Measurements from ENCODE around the gene SREK1IP1. TPM values are rescaled to one million over a fixed set of nuclear protein-coding genes. Genes with fewer than 3 reads are reported as not detected.

Gene SREK1IP1
- total RNA-seq, 1 donor from 2014 or later: 11.7 TPM

DNA sequence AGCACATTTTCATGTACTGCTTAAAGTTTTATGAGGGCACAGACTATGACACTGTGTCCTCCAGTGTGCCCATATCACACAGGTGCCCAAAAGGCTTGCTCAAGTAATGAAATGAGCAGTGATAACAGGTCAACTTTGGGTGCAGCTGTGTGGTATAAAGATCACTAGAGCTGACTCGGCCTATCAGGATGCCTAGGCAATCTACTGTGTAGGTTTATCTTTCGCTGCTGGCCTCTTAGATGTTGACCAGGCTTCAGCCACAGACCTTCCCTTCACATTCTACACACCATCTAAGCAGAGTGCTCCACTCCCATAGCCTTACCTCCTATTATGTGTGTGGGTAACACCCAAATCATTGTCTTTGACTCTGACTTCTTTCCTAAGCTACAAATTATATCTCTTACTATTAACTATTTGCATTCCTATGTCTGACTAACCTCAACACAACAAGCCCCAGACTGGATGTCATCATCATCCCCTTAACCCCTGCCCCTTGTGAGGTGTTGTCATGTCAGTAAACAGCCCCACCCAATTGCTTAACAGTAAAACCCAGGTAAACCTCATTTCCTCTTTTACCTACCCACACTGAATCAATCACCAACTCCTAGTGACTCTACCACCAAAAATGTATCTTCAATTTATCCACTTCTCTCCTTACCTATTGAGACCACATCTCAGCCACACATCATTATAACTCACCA lies 2.5 kb downstream of the SREK1IP1 start:
- DNase-seq: no peak
- Histone ChIP-seq H3K9me3 (replicated peaks) (no peaks in the 10 kb centered on the region), H3K4me1 (peaks cover 79% of the 10 kb centered on the region), H3K27me3 (ENCODE audit: low read depth) (no peaks in the 10 kb centered on the region), H3K36me3 (peaks cover 11% of the 10 kb centered on the region), H3K4me3 (no peak overlapping the region), H3K27ac (replicated peaks) (no peak overlapping the region)
- TF ChIP-seq, protein P1, sequence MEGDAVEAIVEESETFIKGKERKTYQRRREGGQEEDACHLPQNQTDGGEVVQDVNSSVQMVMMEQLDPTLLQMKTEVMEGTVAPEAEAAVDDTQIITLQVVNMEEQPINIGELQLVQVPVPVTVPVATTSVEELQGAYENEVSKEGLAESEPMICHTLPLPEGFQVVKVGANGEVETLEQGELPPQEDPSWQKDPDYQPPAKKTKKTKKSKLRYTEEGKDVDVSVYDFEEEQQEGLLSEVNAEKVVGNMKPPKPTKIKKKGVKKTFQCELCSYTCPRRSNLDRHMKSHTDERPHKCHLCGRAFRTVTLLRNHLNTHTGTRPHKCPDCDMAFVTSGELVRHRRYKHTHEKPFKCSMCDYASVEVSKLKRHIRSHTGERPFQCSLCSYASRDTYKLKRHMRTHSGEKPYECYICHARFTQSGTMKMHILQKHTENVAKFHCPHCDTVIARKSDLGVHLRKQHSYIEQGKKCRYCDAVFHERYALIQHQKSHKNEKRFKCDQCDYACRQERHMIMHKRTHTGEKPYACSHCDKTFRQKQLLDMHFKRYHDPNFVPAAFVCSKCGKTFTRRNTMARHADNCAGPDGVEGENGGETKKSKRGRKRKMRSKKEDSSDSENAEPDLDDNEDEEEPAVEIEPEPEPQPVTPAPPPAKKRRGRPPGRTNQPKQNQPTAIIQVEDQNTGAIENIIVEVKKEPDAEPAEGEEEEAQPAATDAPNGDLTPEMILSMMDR (IDR thresholded peaks at IDR 0.05; ENCODE audit: borderline replicate concordance): no peak
- intact Hi-C loops (cut with micrococcal nuclease): no loop called here

GRCh38 chr5:64763948-64764503 lies 4.5 kb downstream of the SREK1IP1 start:
- no peak overlapping the region for H3K4me3 ChIP-seq
- no peak overlapping the region for H3K27ac ChIP-seq (replicated peaks)
- DNase-seq: no peak
- intact Hi-C loops (cut with micrococcal nuclease): no loop called here
- H3K9me3 ChIP-seq (replicated peaks): no peaks in the 10 kb centered on the region
- H3K4me1 ChIP-seq: peaks cover 79% of the 10 kb centered on the region
- peaks cover 11% of the 10 kb centered on the region for H3K36me3 ChIP-seq
- TF ChIP-seq, protein P1 (IDR thresholded peaks at IDR 0.05; ENCODE audit: borderline replicate concordance): no peak
- no peaks in the 10 kb centered on the region for H3K27me3 ChIP-seq (ENCODE audit: low read depth)

GRCh38 chr5:64759960-64760660 lies 8.4 kb downstream of the SREK1IP1 start:
- no peaks in the 10 kb centered on the region for H3K9me3 ChIP-seq (replicated peaks)
- intact Hi-C loops (cut with micrococcal nuclease): no loop called here
- H3K27me3 ChIP-seq (ENCODE audit: low read depth): no peaks in the 10 kb centered on the region
- TF ChIP-seq, protein P1 (IDR thresholded peaks at IDR 0.05; ENCODE audit: borderline replicate concordance): no peak
- H3K4me1 ChIP-seq: peaks cover 47% of the 10 kb centered on the region
- DNase-seq: no peak
- H3K36me3 ChIP-seq: peaks cover 11% of the 10 kb centered on the region
- H3K4me3 ChIP-seq: no peak overlapping the region
- no peak overlapping the region for H3K27ac ChIP-seq (replicated peaks)

- Histone ChIP-seq H3K27me3 (ENCODE audit: low read depth) (no peaks in the 10 kb centered on the region), H3K36me3 (peaks cover 9% of the 10 kb centered on the region), H3K4me3 (no peak overlapping the region), H3K4me1 (peaks cover 35% of the 10 kb centered on the region), H3K9me3 (replicated peaks) (no peaks in the 10 kb centered on the region), H3K27ac (replicated peaks) (no peak overlapping the region)
- intact Hi-C loops (cut with micrococcal nuclease): no loop called here
- no peak for DNase-seq
- TF ChIP-seq, protein P1 (IDR thresholded peaks at IDR 0.05; ENCODE audit: borderline replicate concordance): no peak
Observed at GRCh38 chr5:64758901-64759300, 9.6 kb downstream of the SREK1IP1 start.

- DNase-seq: no peak
- TF ChIP-seq, protein P1 (IDR thresholded peaks at IDR 0.05; ENCODE audit: borderline replicate concordance): no peak
- intact Hi-C loops (cut with micrococcal nuclease): no loop called here
- no peak overlapping the region for H3K27ac ChIP-seq (replicated peaks)
- H3K4me3 ChIP-seq: no peak overlapping the region
- no peaks in the 10 kb centered on the region for H3K27me3 ChIP-seq (ENCODE audit: low read depth)
- H3K36me3 ChIP-seq: peaks cover 24% of the 10 kb centered on the region
- H3K4me1 ChIP-seq: peaks cover 5% of the 10 kb centered on the region
- H3K9me3 ChIP-seq (replicated peaks): no peaks in the 10 kb centered on the region
Observed at GRCh38 chr5:64754066-64754465, 14.4 kb downstream of the SREK1IP1 start.
